Measurements from ENCODE around the gene CLEC7A.

CLEC7A gene

GRCh38 chr12:10130042-10130441 is at the start of gene CLEC7A:
CLEC7A (minus strand) TSS chr12:10130199; CDS start chr12:10130082, 117 bp downstream.
- DNase-seq, result peak; percentile 19

- DNase-seq, result no peak
These were observed 49.8 kb upstream of the CLEC7A start for GRCh38 chr12:10179776-10180181.

- DNase-seq, result no peak
These were observed 48.8 kb upstream of the CLEC7A start, which contains the start of gene TMEM52B for GRCh38 chr12:10178821-10179220. TMEM52B (plus strand) TSS chr12:10179032; CDS start chr12:10179575, 543 bp downstream.

GRCh38 chr12:10175846-10176636 is 46.0 kb upstream of the CLEC7A start:
- no peak for DNase-seq

- no peak for DNase-seq
These were observed 45.1 kb upstream of the CLEC7A start for GRCh38 chr12:10174986-10175614.

- DNase-seq, result no peak
These were observed 42.2 kb upstream of the CLEC7A start, which contains the start of gene OLR1 for GRCh38 chr12:10171973-10172728. OLR1 (minus strand) TSS chr12:10172132; CDS start chr12:10172077, 55 bp downstream.

- no peak for DNase-seq
These were observed 40.2 kb upstream of the CLEC7A start for GRCh38 chr12:10170216-10170615.

- no peak for DNase-seq
These were observed 39.1 kb upstream of the CLEC7A start for GRCh38 chr12:10169104-10169503.

- peak; percentile 16 for DNase-seq
These were observed 37.6 kb upstream of the CLEC7A start for GRCh38 chr12:10167599-10167998.

GRCh38 chr12:10165421-10165820 is 35.4 kb upstream of the CLEC7A start:
- DNase-seq, result no peak

- DNase-seq, result no peak
These were observed 33.1 kb upstream of the CLEC7A start for GRCh38 chr12:10163084-10163483.

GRCh38 chr12:10160617-10161385 is 30.8 kb upstream of the CLEC7A start:
- no peak for DNase-seq

GRCh38 chr12:10159280-10159679 is 29.3 kb upstream of the CLEC7A start:
- DNase-seq, result no peak

GRCh38 chr12:10158406-10158805 is 28.4 kb upstream of the CLEC7A start:
- DNase-seq, result no peak

GRCh38 chr12:10155966-10156365 is 26.0 kb upstream of the CLEC7A start:
- no peak for DNase-seq

GRCh38 chr12:10154145-10154496 is 24.1 kb upstream of the CLEC7A start:
- no peak for DNase-seq

- DNase-seq, result peak; percentile 76
These were observed 23.5 kb upstream of the CLEC7A start for GRCh38 chr12:10153271-10154144.

- no peak for DNase-seq
These were observed 21.6 kb upstream of the CLEC7A start for GRCh38 chr12:10151621-10152020.

- no peak for DNase-seq
These were observed 17.9 kb upstream of the CLEC7A start for GRCh38 chr12:10147714-10148403.

GRCh38 chr12:10142976-10143589 is 13.1 kb upstream of the CLEC7A start:
- no peak for DNase-seq

GRCh38 chr12:10140001-10140400 is 10.0 kb upstream of the CLEC7A start:
- peak; percentile 61 for DNase-seq
